Skeletal muscle cell (primary cell): ENCODE data around the gene ANAPC2.

Source experiments
- DNase-seq: peaks from one replicate; pipeline ENCODE4 v3.0.0-alpha.2; 2010; ENCODE audit warnings: low read depth
- H3K4me3 ChIP-seq: 2 replicates; pipeline ENCODE4 v1.5.1; 2011; ENCODE audit warnings: low read depth, mild to moderate bottlenecking, control low read depth, low read length, moderate library complexity

The ANAPC2 gene

GRCh38 chr9:137156567-137157375, 31.6 kb downstream of the ANAPC2 start:
- peak overlapping the region; percentile 38 for H3K4me3 ChIP-seq
- DNase-seq, result no peak

- no peak overlapping the region for H3K4me3 ChIP-seq
- DNase-seq, result no peak
Measured at GRCh38 chr9:137152844-137153405, 35.4 kb downstream of the ANAPC2 start.

- no peak for DNase-seq
- no peak overlapping the region for H3K4me3 ChIP-seq
Measured at GRCh38 chr9:137150617-137151457, 37.5 kb downstream of the ANAPC2 start.

GRCh38 chr9:137149942-137150616, 38.3 kb downstream of the ANAPC2 start:
- no peak overlapping the region for H3K4me3 ChIP-seq
- DNase-seq, result no peak

- no peak for DNase-seq
- H3K4me3 ChIP-seq, result no peak overlapping the region
Measured at GRCh38 chr9:137149363-137149762, 39.0 kb downstream of the ANAPC2 start.

GRCh38 chr9:137148661-137149060, 39.7 kb downstream of the ANAPC2 start:
- DNase-seq, result no peak

GRCh38 chr9:137148242-137148641, 40.1 kb downstream of the ANAPC2 start:
- no peak for DNase-seq
- H3K4me3 ChIP-seq, result no peak overlapping the region

More at GRCh38 chr9:137148661-137149060, 39.7 kb downstream of the ANAPC2 start:
- H3K4me3 ChIP-seq, result no peak overlapping the region

GRCh38 chr9:137147793-137148160, 40.6 kb downstream of the ANAPC2 start:
- H3K4me3 ChIP-seq, result no peak overlapping the region
- no peak for DNase-seq

- DNase-seq, result no peak
- no peak overlapping the region for H3K4me3 ChIP-seq
Measured at GRCh38 chr9:137147091-137147792, 41.1 kb downstream of the ANAPC2 start.

- DNase-seq, result no peak
- no peak overlapping the region for H3K4me3 ChIP-seq
Measured at GRCh38 chr9:137146527-137146918, 41.8 kb downstream of the ANAPC2 start.

- no peak for DNase-seq
- H3K4me3 ChIP-seq, result no peak overlapping the region
Measured at GRCh38 chr9:137145731-137146526, 42.4 kb downstream of the ANAPC2 start.

GRCh38 chr9:137143459-137143858, 44.9 kb downstream of the ANAPC2 start:
- no peak overlapping the region for H3K4me3 ChIP-seq
- no peak for DNase-seq

GRCh38 chr9:137141976-137142936, 46.1 kb downstream of the ANAPC2 start:
- DNase-seq, result no peak
- H3K4me3 ChIP-seq, result no peak overlapping the region

- H3K4me3 ChIP-seq, result no peak overlapping the region
Measured at GRCh38 chr9:137141050-137141810, 47.1 kb downstream of the ANAPC2 start.

GRCh38 chr9:137140151-137141012, 48.0 kb downstream of the ANAPC2 start:
- DNase-seq, result no peak
- H3K4me3 ChIP-seq, result no peak overlapping the region

More at GRCh38 chr9:137141050-137141810, 47.1 kb downstream of the ANAPC2 start:
- no peak for DNase-seq
